GM12878 (cell line): ENCODE data around the gene S100B. TPM values are rescaled to one million over a fixed set of nuclear protein-coding genes. Genes with fewer than 3 reads are reported as not detected.

Experiments
- BACH1 ChIP-seq: fragments of 450-650 bp; IDR thresholded peaks from 2 replicates; pipeline ENCODE4 v1.6.1; 2017; ENCODE audit warnings: mild to moderate bottlenecking, borderline replicate concordance
- CHD2 ChIP-seq: IDR thresholded peaks from 2 replicates; pipeline ENCODE4 v1.6.1; 2011; ENCODE audit warnings: low read depth, low read length, improper control_type of control experiment, borderline replicate concordance
- CHD4 ChIP-seq: fragments of 200-600 bp; sonication (generic); IDR thresholded peaks from 2 replicates; pipeline ENCODE4 v1.6.1; 2016; ENCODE audit warnings: mild to moderate bottlenecking
- CREB1 ChIP-seq: IDR thresholded peaks from 2 replicates; pipeline ENCODE4 v1.6.1; 2012; ENCODE audit warnings: low read depth, mild to moderate bottlenecking, inconsistent platforms
- EP300 ChIP-seq, 2 experiments: fragments of 150-350 bp in 1 of 2; IDR thresholded peaks; 2 replicates each; pipeline ENCODE4 v1.6.1; 2011 to 2012; ENCODE audit warnings: low read depth in 2 of 2, low read length in 2 of 2, borderline replicate concordance in 1 of 2, improper control_type of control experiment in 1 of 2, inconsistent platforms in 1 of 2; ENCODE audit not compliant: control insufficient read depth in 1 of 2
- ESRRA ChIP-seq: IDR thresholded peaks from 2 replicates; pipeline ENCODE4 v1.6.1; 2012; ENCODE audit warnings: mild to moderate bottlenecking, low read length, improper control_type of control experiment
- HDGF ChIP-seq: fragments of 450-650 bp; IDR thresholded peaks from 2 replicates; pipeline ENCODE4 v1.6.1; 2016; ENCODE audit warnings: antibody characterized with exemption
- IKZF2 ChIP-seq, 2 experiments: fragments of 450-650 bp; IDR thresholded peaks; 2 replicates each; pipeline ENCODE4 v1.6.1; 2017; ENCODE audit warnings: mild to moderate bottlenecking in 2 of 2, moderate library complexity in 2 of 2
- JUND ChIP-seq: IDR thresholded peaks from 2 replicates; pipeline ENCODE4 v1.6.1; 2012; ENCODE audit warnings: low read depth, mild to moderate bottlenecking, low read length, improper control_type of control experiment, moderate library complexity
- MTA2 ChIP-seq: fragments of 450-650 bp; IDR thresholded peaks from 2 replicates; pipeline ENCODE4 v1.6.1; 2016; ENCODE audit warnings: low read depth, mild to moderate bottlenecking, moderate library complexity
- MTA3 ChIP-seq: IDR thresholded peaks from 2 replicates; pipeline ENCODE4 v1.6.1; 2012; ENCODE audit warnings: low read length, inconsistent platforms, borderline replicate concordance
- NFIC ChIP-seq: IDR thresholded peaks from 2 replicates; pipeline ENCODE4 v1.6.1; 2012; ENCODE audit warnings: low read depth, mild to moderate bottlenecking, inconsistent platforms, low read length, moderate library complexity
- POLR2A ChIP-seq: IDR thresholded peaks from 2 replicates; pipeline ENCODE4 v1.6.1; 2011; ENCODE audit warnings: low read depth, mild to moderate bottlenecking, low read length
- RAD51 ChIP-seq: fragments of 450-650 bp; IDR thresholded peaks from 2 replicates; pipeline ENCODE4 v1.6.1; 2016; ENCODE audit warnings: moderate library complexity, mild to moderate bottlenecking, inconsistent platforms
- RFX5 ChIP-seq: IDR thresholded peaks from 2 replicates; pipeline ENCODE4 v1.6.1; 2011; ENCODE audit warnings: low read depth, low read length, improper control_type of control experiment
- SIN3A ChIP-seq: IDR thresholded peaks from 2 replicates; pipeline ENCODE4 v1.6.1; 2012; ENCODE audit warnings: low read depth, low read length, improper control_type of control experiment
- SKIL ChIP-seq: fragments of 450-650 bp; IDR thresholded peaks from 2 replicates; pipeline ENCODE4 v1.6.1; 2017; ENCODE audit warnings: mild to moderate bottlenecking, low read depth, inconsistent platforms; ENCODE audit not compliant: poor library complexity, severe bottlenecking
- SP1 ChIP-seq: IDR thresholded peaks from one replicate; pipeline ENCODE4 v1.6.1; 2011; ENCODE audit warnings: low read depth, low read length
- TBL1XR1 ChIP-seq: IDR thresholded peaks from 2 replicates; pipeline ENCODE4 v1.6.1; 2012; ENCODE audit warnings: low read depth, low read length, improper control_type of control experiment
- TCF12 ChIP-seq: IDR thresholded peaks from 2 replicates; pipeline ENCODE4 v1.6.1; 2011; ENCODE audit warnings: low read depth, mild to moderate bottlenecking, low read length
- TCF3 ChIP-seq: IDR thresholded peaks from 2 replicates; pipeline ENCODE4 v1.6.1; 2012; ENCODE audit warnings: low read depth, mild to moderate bottlenecking, low read length, borderline replicate concordance; ENCODE audit not compliant: insufficient read depth
- TCF7 ChIP-seq: IDR thresholded peaks from 2 replicates; pipeline ENCODE4 v1.6.1; 2014; ENCODE audit warnings: antibody characterized with exemption, borderline replicate concordance
- WRNIP1 ChIP-seq: IDR thresholded peaks from 2 replicates; pipeline ENCODE4 v1.6.1; 2011; ENCODE audit warnings: low read depth, low read length, improper control_type of control experiment, borderline replicate concordance
- YBX1 ChIP-seq: fragments of 450-650 bp; IDR thresholded peaks from 2 replicates; pipeline ENCODE4 v1.6.1; 2016; ENCODE audit warnings: antibody characterized with exemption
- ZNF274 ChIP-seq: IDR thresholded peaks from one replicate; pipeline ENCODE4 v1.8.0; 2011; ENCODE audit not compliant: insufficient read length, insufficient read depth
- ZNF384 ChIP-seq: IDR thresholded peaks from 2 replicates; pipeline ENCODE4 v1.6.1; 2012; ENCODE audit warnings: low read depth, mild to moderate bottlenecking, low read length, improper control_type of control experiment, borderline replicate concordance
- ZNF622 ChIP-seq: fragments of 450-650 bp; IDR thresholded peaks from 2 replicates; pipeline ENCODE4 v1.6.1; 2017; ENCODE audit warnings: mild to moderate bottlenecking, inconsistent platforms
- polyA plus RNA-seq, 11 experiments: library from polyadenylated mRNA; depleted of rRNA in 4 of 11; unstranded in 6 of 11; stranded (reverse) in 5 of 11; fragments of >200 nt; fragmentation: Nextera tagmentation in 4 of 11; fragmentation: Illumina TruSeq in 1 of 11; extraction: Ambion mirVana in 4 of 11; extraction: Trizol in 1 of 11; gene quantifications; 1 replicate in 1 of 11; 2 replicates in 10 of 11; pipeline versions ENCODE4 v1.2.1 to v1.2.3, GENCODE V29; 2011 to 2016; ENCODE audit warnings: inconsistent platforms in 2 of 11, missing spikeins in 2 of 11, low read depth in 1 of 11
- total RNA-seq, 4 experiments: library from RNA; depleted of rRNA in 3 of 4; stranded (reverse); fragments of >200 nt in 3 of 4; fragmentation: Illumina TruSeq in 1 of 4; extraction: Trizol in 1 of 4; gene quantifications; 2 replicates each; pipeline versions ENCODE4 v1.2.1 to v1.2.3, GENCODE V29; 2013 to 2021
- TF ChIP-seq, protein P1 (sequence below): IDR thresholded peaks from 2 replicates; pipeline ENCODE4 v1.6.1; 2011; ENCODE audit warnings: low read depth, mild to moderate bottlenecking, low read length, moderate library complexity, borderline replicate concordance; ENCODE audit errors: extremely low read depth
- TF ChIP-seq, protein P2 (sequence below): fragments of 450-650 bp; conservative IDR thresholded peaks from 2 replicates; pipeline ENCODE4 v1.6.1; 2017; ENCODE audit warnings: mild to moderate bottlenecking, moderate library complexity

S100B gene
- total and polyA plus RNA-seq, 10 of the 15 experiments (the other 5 are each of a cell fraction or from before 2014, with no cell fraction given), result 0.11 to 0.22 TPM; not detected in 8

DNA sequence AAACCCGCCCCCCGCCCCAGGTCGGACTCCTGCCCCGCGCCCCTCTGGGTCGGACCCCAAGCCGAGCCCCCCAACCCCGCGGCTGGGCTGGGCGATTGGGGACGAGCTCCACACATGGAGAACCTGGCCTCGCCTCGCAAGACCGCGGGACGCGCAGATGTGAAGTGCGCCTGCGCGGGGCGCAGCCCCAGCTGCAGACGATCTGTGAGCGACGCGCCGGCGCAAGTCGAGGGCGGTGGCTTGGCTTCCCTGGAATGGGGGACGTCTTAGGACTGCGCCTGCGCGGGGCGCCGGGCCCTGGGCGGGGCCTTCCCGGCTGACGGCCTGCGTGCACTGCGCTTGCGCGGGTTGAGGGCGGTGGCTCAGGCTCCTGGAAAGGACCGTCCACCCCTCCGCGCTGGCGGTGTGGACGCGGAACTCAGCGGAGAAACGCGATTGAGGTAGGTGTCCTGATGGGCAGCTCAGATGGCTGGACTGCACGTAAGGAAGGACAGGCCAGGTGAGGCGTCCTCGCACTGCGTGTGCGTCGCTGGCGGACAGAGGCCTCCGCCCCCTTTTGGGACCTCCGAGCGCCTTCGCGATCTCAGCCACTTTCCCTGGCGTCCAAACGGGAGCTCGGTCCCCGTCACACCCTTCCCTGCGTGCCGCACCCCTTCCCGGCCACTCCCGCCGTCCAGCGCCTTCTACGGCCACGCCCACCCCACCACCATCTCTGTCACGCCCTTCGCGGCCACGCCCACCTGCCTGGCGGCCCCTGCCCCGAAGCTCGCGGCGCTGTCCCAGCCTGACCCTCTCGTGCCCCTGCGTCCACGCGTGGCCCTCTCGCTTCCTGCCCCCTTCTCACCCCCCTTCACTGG, 30.7 kb upstream of the S100B start, which contains the start of gene PRMT2 (continued):
- TF ChIP-seq ESRRA (no peak), EP300 (IDR thresholded peaks at IDR 0.05; ENCODE audit: borderline replicate concordance in 1 of 2, control insufficient read depth in 1 of 2, low read depth in 2 of 2, low read length in 2 of 2) (no peak), ZNF622 (no peak), BACH1 (peak; percentile 81; the same call in 1 of the 2 replicates), ZNF274 (no peak), CHD2 (no peak), TCF3 (peak; percentile 70; the same call in 1 of the 2 replicates), TBL1XR1 (no peak), ZNF384 (no peak), RFX5 (no peak), POLR2A (peak; percentile 96), IKZF2 (IDR thresholded peaks at IDR 0.05) (peak in 1 of 2 experiments; percentile 11; a peak in 2 of 4 replicates), MTA2 (no peak), SP1 (peak; percentile 19), MTA3 (no peak), TCF7 (no peak), NFIC (no peak), TCF12 (peak; percentile 71), JUND (no peak), WRNIP1 (no peak), SIN3A (no peak), YBX1 (no peak), HDGF (peak; percentile 97), CREB1 (no peak), RAD51 (no peak), SKIL (no peak), CHD4 (no peak)
- TF ChIP-seq, protein P1, sequence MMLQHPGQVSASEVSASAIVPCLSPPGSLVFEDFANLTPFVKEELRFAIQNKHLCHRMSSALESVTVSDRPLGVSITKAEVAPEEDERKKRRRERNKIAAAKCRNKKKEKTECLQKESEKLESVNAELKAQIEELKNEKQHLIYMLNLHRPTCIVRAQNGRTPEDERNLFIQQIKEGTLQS, result 0 out of 2 replicates have a peak, but pooled peaks have one; percentile 7
- TF ChIP-seq, protein P2, sequence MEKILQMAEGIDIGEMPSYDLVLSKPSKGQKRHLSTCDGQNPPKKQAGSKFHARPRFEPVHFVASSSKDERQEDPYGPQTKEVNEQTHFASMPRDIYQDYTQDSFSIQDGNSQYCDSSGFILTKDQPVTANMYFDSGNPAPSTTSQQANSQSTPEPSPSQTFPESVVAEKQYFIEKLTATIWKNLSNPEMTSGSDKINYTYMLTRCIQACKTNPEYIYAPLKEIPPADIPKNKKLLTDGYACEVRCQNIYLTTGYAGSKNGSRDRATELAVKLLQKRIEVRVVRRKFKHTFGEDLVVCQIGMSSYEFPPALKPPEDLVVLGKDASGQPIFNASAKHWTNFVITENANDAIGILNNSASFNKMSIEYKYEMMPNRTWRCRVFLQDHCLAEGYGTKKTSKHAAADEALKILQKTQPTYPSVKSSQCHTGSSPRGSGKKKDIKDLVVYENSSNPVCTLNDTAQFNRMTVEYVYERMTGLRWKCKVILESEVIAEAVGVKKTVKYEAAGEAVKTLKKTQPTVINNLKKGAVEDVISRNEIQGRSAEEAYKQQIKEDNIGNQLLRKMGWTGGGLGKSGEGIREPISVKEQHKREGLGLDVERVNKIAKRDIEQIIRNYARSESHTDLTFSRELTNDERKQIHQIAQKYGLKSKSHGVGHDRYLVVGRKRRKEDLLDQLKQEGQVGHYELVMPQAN, result peak; percentile 91
